GM18870 (cell line): Measurements from ENCODE around the gene CTNND2.

ENCODE experiments used
- ATAC-seq: cut with Tn5 transposase; IDR thresholded peaks from one replicate; pipeline ENCODE4 v1.9.1; 2021; ENCODE audit warnings: moderate library complexity; ENCODE audit not compliant: unreplicated experiment

CTNND2 gene

DNA sequence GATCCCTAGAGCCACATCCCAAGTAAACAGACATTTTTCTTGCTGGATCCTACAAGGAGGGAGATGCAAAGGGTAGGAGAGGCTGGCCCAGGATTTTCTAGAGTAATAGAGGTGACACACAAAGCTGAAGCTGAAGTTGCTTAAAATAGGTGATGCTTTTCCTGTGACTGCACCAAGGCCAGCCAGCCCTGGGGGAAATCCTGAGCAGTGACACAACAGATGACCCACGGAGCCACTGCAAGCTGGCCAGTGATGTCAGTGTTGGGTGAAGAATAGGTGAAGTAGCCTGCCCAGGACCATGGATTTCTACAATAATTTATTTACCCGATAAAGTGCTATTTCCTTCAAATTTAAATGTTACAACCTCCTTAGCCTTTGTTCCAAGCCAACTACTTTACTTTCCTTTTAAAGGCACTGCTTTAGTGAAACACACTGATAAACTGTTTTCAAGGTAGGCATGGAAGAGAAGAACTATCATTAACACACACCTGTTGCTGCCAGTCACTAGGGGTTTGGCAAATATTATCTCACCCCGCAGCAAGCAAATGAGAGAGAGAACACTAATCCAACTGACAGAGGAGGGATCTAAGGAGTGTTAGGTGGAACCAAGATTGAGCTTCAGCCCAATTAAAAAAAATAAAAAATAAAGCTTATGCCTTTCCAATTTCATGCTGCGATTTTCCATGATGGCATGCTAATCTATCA is 123.5 kb downstream of the CTNND2 start:
- ATAC-seq = no peak

GRCh38 chr5:11777096-11777495 is 127.2 kb downstream of the CTNND2 start:
- no peak for ATAC-seq

GRCh38 chr5:11770310-11770709 is 133.9 kb downstream of the CTNND2 start:
- no peak for ATAC-seq

DNA sequence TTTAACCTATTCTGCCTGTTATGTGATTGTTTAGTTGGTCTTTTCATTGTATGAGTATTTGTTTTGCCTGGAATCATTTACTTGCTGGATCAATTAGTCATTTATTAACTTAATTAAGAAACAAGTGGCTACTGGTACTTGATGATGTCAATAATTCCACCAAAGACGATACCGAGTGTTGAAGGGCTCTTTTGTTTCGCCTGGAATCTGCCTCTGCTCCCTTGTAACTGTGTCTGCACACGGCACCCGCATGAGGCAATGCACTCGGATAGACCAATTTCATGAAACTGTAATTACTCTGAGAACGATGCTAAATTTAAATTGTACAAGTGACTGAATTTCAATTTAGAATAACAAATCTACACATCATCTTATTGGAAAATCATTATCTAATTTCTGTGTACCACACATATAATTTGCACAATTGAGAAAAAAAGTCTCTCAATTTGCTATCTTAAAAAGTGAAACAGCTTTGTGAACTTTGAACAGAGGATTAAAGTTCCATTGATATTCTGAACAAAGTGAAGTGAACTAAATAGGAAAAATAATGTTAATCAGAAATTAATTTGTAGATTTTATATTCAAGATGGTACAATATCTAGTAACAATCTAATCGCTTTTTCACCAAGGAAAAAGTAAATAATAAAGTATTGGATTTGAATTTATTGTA is 143.2 kb downstream of the CTNND2 start:
- ATAC-seq = no peak

DNA sequence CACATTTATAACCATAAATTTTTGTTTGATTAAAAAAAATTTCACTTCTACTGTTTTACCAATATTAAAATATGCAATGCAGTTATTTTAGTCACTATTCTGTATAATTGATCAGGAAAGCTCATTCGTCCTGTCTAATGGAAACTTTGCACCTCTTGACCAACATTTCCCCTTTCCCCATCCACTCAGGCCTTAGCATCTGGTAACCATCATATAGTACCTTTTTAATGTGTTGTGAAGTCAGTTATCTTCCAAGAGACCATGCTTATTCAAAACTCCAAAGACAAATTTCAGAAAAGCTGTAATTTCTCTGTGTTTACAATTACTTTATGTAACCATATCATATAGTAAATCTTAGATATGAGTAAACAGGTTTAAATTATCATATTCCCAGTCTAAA is 145.9 kb downstream of the CTNND2 start:
- no peak for ATAC-seq

- no peak for ATAC-seq
Measured at GRCh38 chr5:11757661-11758060, 146.6 kb downstream of the CTNND2 start.

GRCh38 chr5:11737010-11737409 is 167.2 kb downstream of the CTNND2 start:
- no peak for ATAC-seq

- ATAC-seq = no peak
Measured at GRCh38 chr5:11734369-11734768, 169.9 kb downstream of the CTNND2 start.

DNA sequence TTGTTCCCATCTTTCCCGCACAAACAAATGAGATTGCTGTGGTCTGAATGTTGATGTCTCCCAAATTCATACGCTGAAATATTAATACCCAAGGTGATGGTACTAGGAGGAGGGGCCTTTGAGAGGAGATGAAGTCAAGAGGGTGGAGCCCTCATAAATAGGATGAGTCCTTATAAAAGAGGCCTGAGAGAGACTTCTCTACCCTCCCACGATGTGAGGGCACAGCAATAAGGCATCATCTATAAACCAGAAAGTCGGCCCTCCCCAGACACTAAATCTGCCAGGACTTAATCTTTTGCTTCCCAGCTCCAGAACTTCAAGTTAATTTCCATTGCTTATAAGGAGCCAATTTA is 170.4 kb downstream of the CTNND2 start:
- no peak for ATAC-seq

- ATAC-seq = no peak
Measured at GRCh38 chr5:11733185-11733839, 170.9 kb downstream of the CTNND2 start.

GRCh38 chr5:11724940-11725339 is 179.3 kb downstream of the CTNND2 start:
- ATAC-seq = no peak

DNA sequence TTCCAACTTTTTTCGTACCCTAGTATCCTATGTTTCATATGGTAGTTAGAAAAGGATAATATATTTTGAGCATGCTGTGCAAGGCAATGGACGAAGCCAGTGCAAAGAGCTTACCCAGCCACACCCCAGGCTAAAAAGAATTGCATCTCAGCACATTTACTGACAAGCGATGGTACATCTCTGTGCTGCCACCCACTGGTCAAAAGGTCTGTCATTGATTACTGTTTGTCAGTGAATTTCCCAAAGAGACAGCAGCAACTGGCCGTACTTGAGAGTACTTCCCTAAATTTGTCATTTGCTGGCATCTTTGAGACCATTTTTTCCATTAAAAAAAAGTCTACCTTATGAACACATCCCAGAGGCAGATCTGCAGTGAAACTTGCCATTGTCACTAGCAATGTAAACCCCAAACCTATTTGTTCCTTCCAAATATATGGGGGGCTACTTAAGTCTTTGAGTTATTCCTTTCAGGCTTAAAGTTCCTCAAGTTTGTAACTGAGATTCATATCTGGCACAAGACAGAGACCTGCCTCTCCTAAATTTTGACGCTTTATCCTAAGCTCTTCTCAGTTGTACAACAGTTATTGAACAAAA is 184.3 kb downstream of the CTNND2 start:
- ATAC-seq = peak; percentile 52

DNA sequence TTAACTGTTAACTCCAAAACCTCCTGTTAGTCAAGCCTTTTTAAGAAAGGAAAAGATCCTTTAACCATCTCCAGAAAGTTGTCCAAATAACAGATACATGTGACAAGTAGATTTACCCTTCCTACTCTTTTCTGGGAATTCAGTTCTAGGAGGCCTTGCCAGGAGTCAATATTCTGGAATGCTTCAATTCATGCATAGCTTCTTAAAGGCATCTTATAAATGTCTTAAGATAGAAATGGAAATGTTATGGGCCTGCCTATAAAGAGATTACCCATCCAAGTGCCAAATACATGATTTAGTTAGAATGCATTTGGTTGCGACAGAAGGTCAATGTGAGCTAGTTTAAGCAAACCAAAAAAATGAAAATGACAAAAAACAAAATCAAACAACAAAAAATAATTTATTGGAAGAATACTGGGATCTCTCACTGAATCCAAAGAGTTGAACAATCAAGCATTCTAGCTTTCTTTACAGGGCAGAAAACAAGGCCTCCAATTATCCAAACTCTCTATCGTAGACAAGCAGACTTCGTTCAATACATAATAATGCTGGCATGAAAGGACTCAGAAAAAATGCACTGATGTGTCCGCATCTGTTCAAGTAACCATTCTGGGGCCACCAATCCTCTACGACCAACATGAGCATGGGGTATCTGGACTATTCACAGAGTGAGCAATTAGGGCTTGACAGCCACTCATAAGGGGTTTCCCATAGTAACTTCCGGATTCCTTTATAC is 188.6 kb downstream of the CTNND2 start:
- no peak for ATAC-seq

GRCh38 chr5:11711932-11712331 is 192.3 kb downstream of the CTNND2 start:
- ATAC-seq = no peak

DNA sequence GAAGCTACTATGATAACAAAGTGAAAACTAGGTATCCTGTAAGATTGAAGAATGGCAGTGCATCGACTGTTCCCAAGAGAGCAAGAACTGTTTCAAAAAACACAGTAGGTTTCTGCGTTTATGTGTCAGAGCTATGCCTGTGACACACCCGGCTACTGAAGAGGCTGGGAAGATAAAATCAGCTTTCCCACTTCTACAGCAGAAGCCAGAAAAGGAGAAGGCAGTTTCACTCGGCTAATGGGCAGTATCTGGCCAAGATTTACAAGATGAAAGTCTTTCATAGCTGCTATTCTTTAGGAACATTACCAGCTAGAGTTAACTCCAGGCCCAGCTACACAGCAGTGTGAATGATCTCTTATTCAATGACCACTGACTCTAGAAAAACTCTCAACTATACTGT is 195.2 kb downstream of the CTNND2 start:
- no peak for ATAC-seq

- no peak for ATAC-seq
Measured at GRCh38 chr5:11704916-11705315, 199.3 kb downstream of the CTNND2 start.

GRCh38 chr5:11700391-11700790 is 203.9 kb downstream of the CTNND2 start:
- no peak for ATAC-seq

DNA sequence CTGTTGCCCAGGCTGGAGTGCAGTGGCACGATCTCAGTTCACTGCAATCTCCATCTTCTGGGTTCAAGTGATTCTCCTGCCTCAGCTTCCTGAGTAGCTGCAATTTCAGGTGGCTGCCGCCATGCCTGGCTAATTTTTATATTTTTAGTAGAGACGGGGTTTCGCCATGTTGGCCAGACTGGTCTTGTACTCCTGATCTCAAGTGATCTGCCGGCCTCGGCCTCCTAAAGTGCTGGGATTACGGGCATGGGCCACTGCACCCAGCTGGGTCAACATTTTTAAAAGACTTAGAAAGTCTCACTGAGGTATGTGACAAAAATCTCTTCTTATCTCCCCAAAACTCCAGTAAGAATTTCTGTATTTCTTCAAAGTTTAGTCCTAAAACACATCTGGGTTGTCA is 211.6 kb downstream of the CTNND2 start:
- ATAC-seq = no peak

- no peak for ATAC-seq
Measured at GRCh38 chr5:11687498-11687897, 216.7 kb downstream of the CTNND2 start.

GRCh38 chr5:11684607-11685006 is 219.6 kb downstream of the CTNND2 start:
- no peak for ATAC-seq

DNA sequence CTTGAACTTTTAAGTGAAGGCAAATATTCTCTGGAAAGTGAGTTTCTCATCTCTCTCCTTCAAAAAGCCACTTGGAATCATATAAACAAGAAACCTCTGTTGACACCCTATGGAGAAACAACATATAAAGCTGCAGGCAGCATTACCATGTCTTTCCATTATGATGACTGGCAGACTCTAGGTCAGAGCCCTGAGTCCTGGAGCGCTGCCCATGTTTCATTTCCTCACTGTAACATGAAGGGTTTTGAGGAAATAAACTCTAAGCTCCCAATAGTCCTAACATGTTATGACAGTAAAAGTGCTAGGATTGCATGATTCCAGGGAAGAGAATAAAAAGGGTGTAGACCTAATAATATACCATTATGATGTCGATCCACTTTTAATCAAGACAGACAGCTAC is 220.6 kb downstream of the CTNND2 start:
- ATAC-seq = no peak
